ENCODE measurements around the gene CIB1. TPM values are rescaled to one million over a fixed set of nuclear protein-coding genes. Genes with fewer than 3 reads are reported as not detected.

CIB1 gene
- total RNA-seq, 1 experiment from 2014 or later = 45.6 TPM

- TF ChIP-seq, protein P1, sequence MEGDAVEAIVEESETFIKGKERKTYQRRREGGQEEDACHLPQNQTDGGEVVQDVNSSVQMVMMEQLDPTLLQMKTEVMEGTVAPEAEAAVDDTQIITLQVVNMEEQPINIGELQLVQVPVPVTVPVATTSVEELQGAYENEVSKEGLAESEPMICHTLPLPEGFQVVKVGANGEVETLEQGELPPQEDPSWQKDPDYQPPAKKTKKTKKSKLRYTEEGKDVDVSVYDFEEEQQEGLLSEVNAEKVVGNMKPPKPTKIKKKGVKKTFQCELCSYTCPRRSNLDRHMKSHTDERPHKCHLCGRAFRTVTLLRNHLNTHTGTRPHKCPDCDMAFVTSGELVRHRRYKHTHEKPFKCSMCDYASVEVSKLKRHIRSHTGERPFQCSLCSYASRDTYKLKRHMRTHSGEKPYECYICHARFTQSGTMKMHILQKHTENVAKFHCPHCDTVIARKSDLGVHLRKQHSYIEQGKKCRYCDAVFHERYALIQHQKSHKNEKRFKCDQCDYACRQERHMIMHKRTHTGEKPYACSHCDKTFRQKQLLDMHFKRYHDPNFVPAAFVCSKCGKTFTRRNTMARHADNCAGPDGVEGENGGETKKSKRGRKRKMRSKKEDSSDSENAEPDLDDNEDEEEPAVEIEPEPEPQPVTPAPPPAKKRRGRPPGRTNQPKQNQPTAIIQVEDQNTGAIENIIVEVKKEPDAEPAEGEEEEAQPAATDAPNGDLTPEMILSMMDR (IDR thresholded peaks at IDR 0.05; ENCODE audit: unreplicated experiment) = no peak
- BruUV-seq (replicated peaks) = no TSS peak
- Mint-ChIP-seq H3K9me3 (ENCODE audit: unreplicated experiment) (no peaks in the 10 kb centered on the region), H3K36me3 (ENCODE audit: insufficient read depth, unreplicated experiment) (peaks cover 26% of the 10 kb centered on the region), H3K27me3 (ENCODE audit: insufficient read depth, unreplicated experiment) (no peaks in the 10 kb centered on the region), H3K4me1 (ENCODE audit: insufficient read depth, unreplicated experiment) (peaks cover 27% of the 10 kb centered on the region), H3K27ac (ENCODE audit: low read depth, unreplicated experiment) (no peak within 1 kb of the TSS), H3K4me3 (ENCODE audit: unreplicated experiment) (peak within 1 kb of the TSS; percentile 78)
- DNase-seq (ENCODE audit: unreplicated experiment) = peak; percentile 51
- ChIA-PET POLR2A (interaction anchor here (0.6 to 5.5 kb wide), 12 partner anchors 11 to 957 kb away, joined by 3 to 81 read pairs (median 4); partner anchors contain the start of genes CIB1, FANCI, GDPGP1 and IDH2), CTCF (interaction anchor here (0.5 to 2.4 kb wide), 8 partner anchors 10 to 58 kb away, joined by 3 to 7 read pairs (median 4); no protein-coding TSS in a partner anchor)
- intact Hi-C loops (cut with micrococcal nuclease) = no loop called here
Observed at GRCh38 chr15:90201130-90201943, 32.4 kb downstream of the CIB1 start, which contains the start of gene SEMA4B. TSS of gene SEMA4B (plus strand) at chr15:90201330. CDS start at chr15:90201579, 249 bp downstream.

DNA sequence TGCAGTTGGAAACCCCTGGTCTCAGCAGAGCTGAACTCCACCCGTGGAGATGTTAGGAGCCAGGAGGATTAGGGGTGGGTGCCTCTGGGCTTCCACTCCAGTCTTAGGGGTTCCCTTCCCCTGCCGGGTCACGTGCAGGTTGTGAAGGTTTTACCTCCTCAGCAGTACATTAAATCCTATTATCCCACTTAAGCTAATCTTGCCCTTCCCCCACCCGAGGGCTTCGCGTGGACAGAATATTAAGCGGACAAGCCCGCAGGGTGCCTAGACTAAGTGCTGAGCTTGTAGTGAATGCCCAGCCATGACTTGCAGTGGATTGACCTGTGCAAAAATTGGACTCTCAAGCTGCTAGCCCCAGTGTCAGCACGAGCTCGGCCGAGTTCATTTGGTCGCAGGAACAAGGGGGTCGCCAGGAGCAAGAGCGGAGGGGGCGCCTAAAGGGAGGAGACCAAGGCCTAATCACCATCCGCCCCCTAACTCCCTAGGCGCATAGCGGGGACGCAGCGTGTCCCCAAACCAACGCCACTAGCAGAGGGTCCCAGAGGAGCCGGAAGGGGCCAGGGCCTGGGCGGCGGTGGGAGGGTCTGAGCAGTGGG is 33.1 kb downstream of the CIB1 start:
- CTCF ChIA-PET = interaction anchor here (0.6 to 2.4 kb wide), 7 partner anchors 9 to 57 kb away, joined by 3 to 7 read pairs (median 3); no protein-coding TSS in a partner anchor
- no TSS peak for BruUV-seq (replicated peaks)
- Mint-ChIP-seq H3K4me3 (ENCODE audit: unreplicated experiment) (peak overlapping the region; percentile 78), H3K36me3 (ENCODE audit: insufficient read depth, unreplicated experiment) (peaks cover 26% of the 10 kb centered on the region), H3K27me3 (ENCODE audit: insufficient read depth, unreplicated experiment) (no peaks in the 10 kb centered on the region), H3K4me1 (ENCODE audit: insufficient read depth, unreplicated experiment) (peaks cover 20% of the 10 kb centered on the region), H3K9me3 (ENCODE audit: unreplicated experiment) (no peaks in the 10 kb centered on the region), H3K27ac (ENCODE audit: low read depth, unreplicated experiment) (no peak overlapping the region)
- TF ChIP-seq, protein P1 (IDR thresholded peaks at IDR 0.05; ENCODE audit: unreplicated experiment) = no peak
- intact Hi-C loops (cut with micrococcal nuclease) = no loop called here
- POLR2A ChIA-PET = interaction anchor here (0.6 to 5.5 kb wide), 7 partner anchors 8 to 957 kb away, joined by 3 to 81 read pairs (median 23); partner anchors contain the start of genes CIB1, FANCI and GDPGP1
- DNase-seq (ENCODE audit: unreplicated experiment) = no peak

GRCh38 chr15:90194655-90195054 is 39.1 kb downstream of the CIB1 start:
- H3K27me3 Mint-ChIP-seq (ENCODE audit: insufficient read depth, unreplicated experiment) = no peaks in the 10 kb centered on the region
- no peak overlapping the region for H3K27ac Mint-ChIP-seq (ENCODE audit: low read depth, unreplicated experiment)
- H3K4me1 Mint-ChIP-seq (ENCODE audit: insufficient read depth, unreplicated experiment) = peaks cover 38% of the 10 kb centered on the region
- intact Hi-C loops (cut with micrococcal nuclease) = no loop called here
- CTCF ChIA-PET = interaction anchor here (1.1 to 5.3 kb wide), 2 partner anchors 9 to 20 kb away, joined by 4 to 40 read pairs; no protein-coding TSS in a partner anchor
- peaks cover 51% of the 10 kb centered on the region for H3K36me3 Mint-ChIP-seq (ENCODE audit: insufficient read depth, unreplicated experiment)
- DNase-seq (ENCODE audit: unreplicated experiment) = no peak
- H3K4me3 Mint-ChIP-seq (ENCODE audit: unreplicated experiment) = no peak overlapping the region
- POLR2A ChIA-PET = interaction anchor here (0.8 to 2.2 kb wide), 4 partner anchors 11 to 39 kb away, joined by 3 to 6 read pairs (median 4); partner anchors contain the start of genes CIB1 and GDPGP1
- no peaks in the 10 kb centered on the region for H3K9me3 Mint-ChIP-seq (ENCODE audit: unreplicated experiment)
- no TSS peak for BruUV-seq (replicated peaks)
- TF ChIP-seq, protein P1 (IDR thresholded peaks at IDR 0.05; ENCODE audit: unreplicated experiment) = no peak

All from MCF 10A (cell line).